ENCODE data around the gene RPP25L. TPM values are rescaled to one million over a fixed set of nuclear protein-coding genes. Genes with fewer than 3 reads are reported as not detected.

The RPP25L gene
- total and polyA plus RNA-seq, 9 of the 15 experiments (the other 6 are each of a cell fraction or from before 2014, with no cell fraction given) = 16.3 to 43.7 (median 29.0) TPM

DNA sequence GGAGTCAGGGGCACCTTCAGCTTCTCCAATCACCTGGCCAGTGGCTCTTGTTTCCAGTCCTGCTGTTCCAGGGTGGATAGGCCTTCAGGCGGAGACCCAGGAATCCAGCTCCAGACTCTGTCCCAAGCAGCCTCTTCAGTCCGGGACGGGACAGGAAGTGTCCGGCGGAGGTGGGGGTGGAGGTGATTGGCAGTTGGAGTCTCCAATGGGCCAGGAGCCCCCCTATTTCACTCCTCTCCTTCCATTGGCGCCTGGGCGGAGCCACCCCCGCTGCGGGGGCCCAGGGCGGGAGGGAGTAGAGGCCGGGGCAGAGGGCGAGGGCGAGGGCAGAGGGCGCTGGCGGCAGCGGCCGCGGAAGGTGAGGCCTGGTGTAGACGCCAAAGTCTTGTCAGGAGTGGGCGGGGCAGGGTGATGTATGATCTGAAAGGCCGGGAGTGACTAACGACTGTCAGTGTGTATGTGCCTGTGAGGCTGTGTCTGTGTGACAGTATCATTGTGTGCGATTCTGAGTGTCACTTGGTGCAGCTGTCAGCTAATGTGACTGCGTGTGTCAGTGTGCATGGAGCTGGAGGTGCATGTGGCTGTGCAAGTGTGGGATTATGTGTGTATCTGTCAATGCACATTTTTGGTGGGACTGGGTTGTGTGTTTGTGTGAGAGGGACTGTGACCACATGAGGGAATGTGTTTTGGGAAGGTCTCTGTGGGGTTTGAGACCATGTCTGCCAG lies 40.1 kb upstream of the RPP25L start, which contains the start of gene IL11RA (continued):
- TF ChIP-seq ETV6 (IDR thresholded peaks at IDR 0.05; ENCODE audit: borderline replicate concordance in 1 of 2, low read depth in 2 of 2, low read length in 1 of 2) = no peak
- no peak for TF ChIP-seq ETV6 (CRISPR knock-in tag; IDR thresholded peaks at IDR 0.05; ENCODE audit: borderline replicate concordance)
- peak; percentile 45 to 46; a peak in 3 of 4 replicates for TF ChIP-seq NRF1 (conservative IDR thresholded peaks at IDR 0.05 in 1 of 2, IDR thresholded peaks at IDR 0.05 in 1 of 2)
- no peak for TF ChIP-seq EP300 (IDR thresholded peaks at IDR 0.05; ENCODE audit: low read length)
- TF ChIP-seq FOXA3 (CRISPR knock-in tag; conservative IDR thresholded peaks at IDR 0.05 in 1 of 2, IDR thresholded peaks at IDR 0.05 in 1 of 2) = no peak
- no peak for TF ChIP-seq ZNF76 (CRISPR knock-in tag; IDR thresholded peaks at IDR 0.05; ENCODE audit: borderline replicate concordance)
- TF ChIP-seq ERF (CRISPR knock-in tag; IDR thresholded peaks at IDR 0.05) = no peak
- TF ChIP-seq ZNF592 (IDR thresholded peaks at IDR 0.05) = no peak
- no peak for TF ChIP-seq SMARCB1 (IDR thresholded peaks at IDR 0.05; ENCODE audit: insufficient read length, low read depth)
- no peak for TF ChIP-seq MCM5 (IDR thresholded peaks at IDR 0.05; ENCODE audit: low read depth)
- TF ChIP-seq RFX1 (IDR thresholded peaks at IDR 0.05) = no peak
- no peak for TF ChIP-seq ZSCAN32 (CRISPR knock-in tag; IDR thresholded peaks at IDR 0.05)
- no peak for TF ChIP-seq E2F1 (CRISPR knock-in tag; IDR thresholded peaks at IDR 0.05)
- TF ChIP-seq XRCC5 (IDR thresholded peaks at IDR 0.05; ENCODE audit: low read depth, low read length) = 0 out of 2 replicates have a peak, but pooled peaks have one; percentile 28
- TF ChIP-seq ZNF707 (CRISPR knock-in tag; conservative IDR thresholded peaks at IDR 0.05) = no peak
- TF ChIP-seq ZNF274 (IDR thresholded peaks at IDR 0.05; ENCODE audit: borderline replicate concordance, low read depth, low read length) = no peak
- no peak for TF ChIP-seq ATF1 (CRISPR knock-in tag; IDR thresholded peaks at IDR 0.05)
- TF ChIP-seq ATF1 (tag; IDR thresholded peaks at IDR 0.05) = peak; percentile 71; the same call in 1 of the 2 replicates
- TF ChIP-seq TEAD1 (CRISPR knock-in tag; IDR thresholded peaks at IDR 0.05) = no peak
- TF ChIP-seq HDAC3 (IDR thresholded peaks at IDR 0.05; ENCODE audit: borderline replicate concordance, partially characterized antibody) = no peak
- TF ChIP-seq CBX5 (IDR thresholded peaks at IDR 0.05; ENCODE audit: borderline replicate concordance, low read depth) = no peak
- TF ChIP-seq RCOR1 (IDR thresholded peaks at IDR 0.05; ENCODE audit: borderline replicate concordance in 1 of 2, low read depth in 2 of 2, low read length in 2 of 2) = no peak
- TF ChIP-seq, protein P1, sequence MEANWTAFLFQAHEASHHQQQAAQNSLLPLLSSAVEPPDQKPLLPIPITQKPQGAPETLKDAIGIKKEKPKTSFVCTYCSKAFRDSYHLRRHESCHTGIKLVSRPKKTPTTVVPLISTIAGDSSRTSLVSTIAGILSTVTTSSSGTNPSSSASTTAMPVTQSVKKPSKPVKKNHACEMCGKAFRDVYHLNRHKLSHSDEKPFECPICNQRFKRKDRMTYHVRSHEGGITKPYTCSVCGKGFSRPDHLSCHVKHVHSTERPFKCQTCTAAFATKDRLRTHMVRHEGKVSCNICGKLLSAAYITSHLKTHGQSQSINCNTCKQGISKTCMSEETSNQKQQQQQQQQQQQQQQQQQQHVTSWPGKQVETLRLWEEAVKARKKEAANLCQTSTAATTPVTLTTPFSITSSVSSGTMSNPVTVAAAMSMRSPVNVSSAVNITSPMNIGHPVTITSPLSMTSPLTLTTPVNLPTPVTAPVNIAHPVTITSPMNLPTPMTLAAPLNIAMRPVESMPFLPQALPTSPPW (CRISPR knock-in tag; IDR thresholded peaks at IDR 0.05) = peak; percentile 92

Measured in K562 (cell line).